Gastrocnemius medialis (tissue), 4 donors: ENCODE data around the gene IFRD2.
"Not testable (repeated sequence)": the region's sequence is repeated elsewhere in the genome, so short reads cannot be mapped to it uniquely, and the experiment has no call there.

Experiments used
- CTCF ChIP-seq, 5 experiments: fragments of 450-650 bp in 3 of 5; fragments of 200-600 bp in 2 of 5; sonication (generic) in 2 of 5; IDR thresholded peaks in 4 of 5; conservative IDR thresholded peaks in 1 of 5; 1 replicate in 4 of 5; 2 replicates in 1 of 5; pipeline ENCODE4 v1.5.1; 2016 to 2019; ENCODE audit warnings: antibody characterized with exemption in 5 of 5, mild to moderate bottlenecking in 3 of 5, moderate library complexity in 3 of 5
- POLR2A ChIP-seq, 2 donors: fragments of 450-650 bp; IDR thresholded peaks; one replicate each; pipeline ENCODE4 v1.6.1; 2017; ENCODE audit warnings: antibody characterized with exemption in 2 of 2, mild to moderate bottlenecking in 2 of 2, moderate library complexity in 2 of 2

- not testable (repeated sequence) for TF ChIP-seq CTCF (IDR thresholded peaks at IDR 0.05 in 4 of 5, conservative IDR thresholded peaks at IDR 0.05 in 1 of 5); POLR2A (IDR thresholded peaks at IDR 0.05)
Observed at GRCh38 chr3:50312041-50312440, 19.8 kb upstream of the IFRD2 start.
